Measurements from ENCODE around the gene MRC1.

MRC1 gene

DNA sequence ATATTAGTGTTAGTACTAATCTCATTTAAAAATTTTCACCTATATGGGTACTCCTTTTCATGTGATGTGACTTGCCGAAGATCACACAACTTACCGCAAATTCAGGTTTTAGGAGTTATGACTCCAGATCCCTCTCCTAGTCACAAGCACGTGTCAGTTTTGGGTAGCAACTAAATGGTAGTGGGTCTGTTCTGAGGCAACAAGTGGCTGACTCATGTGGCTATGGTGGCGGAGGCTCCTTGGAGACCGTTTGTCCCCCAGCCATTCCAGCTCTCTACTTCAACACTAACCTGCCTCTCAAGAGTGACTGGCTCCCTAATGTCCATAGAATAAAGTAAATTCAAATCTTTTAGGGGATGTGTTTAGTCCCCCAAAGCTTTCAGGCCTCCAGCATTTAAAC lies 39.5 kb downstream of the MRC1 start:
- DNase-seq, result no peak

DNA sequence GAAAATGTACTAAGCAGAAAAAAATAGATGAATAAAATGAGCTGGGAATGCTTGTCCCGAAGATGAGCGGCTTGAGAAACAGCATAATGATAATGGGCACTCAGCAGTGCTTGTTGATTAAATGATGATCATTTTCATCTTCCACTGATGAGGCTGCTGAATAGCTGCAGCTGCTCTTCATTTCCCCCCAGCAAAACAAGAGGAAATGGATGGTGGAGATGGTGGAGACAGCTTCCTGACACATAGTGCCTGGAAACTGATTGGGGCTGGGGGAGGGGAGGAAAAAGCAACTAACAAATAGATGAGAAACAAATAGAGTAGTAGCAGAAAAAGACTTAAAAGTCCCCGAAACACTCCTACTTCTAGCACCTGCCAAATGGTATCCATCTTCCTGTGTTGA lies 41.4 kb downstream of the MRC1 start:
- DNase-seq, result no peak

DNA sequence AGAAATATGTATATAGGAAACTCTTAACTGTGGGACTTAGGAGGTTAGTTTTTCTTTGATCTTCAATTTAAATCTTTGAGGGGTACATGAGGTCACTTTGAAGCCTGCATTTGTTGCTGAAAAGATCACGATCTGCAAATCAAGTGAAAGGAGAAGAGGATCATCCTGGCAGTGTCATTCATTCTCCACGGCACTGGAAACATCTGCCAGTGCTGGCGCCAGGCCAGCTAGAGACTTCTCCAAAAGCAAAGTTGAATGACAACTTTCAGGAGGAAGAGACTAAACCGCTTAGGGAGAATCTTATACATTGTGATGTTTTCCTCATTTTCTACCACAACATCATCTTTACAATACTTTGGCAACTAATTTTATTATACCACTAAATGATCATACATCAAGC lies 42.5 kb downstream of the MRC1 start:
- no peak for DNase-seq

DNA sequence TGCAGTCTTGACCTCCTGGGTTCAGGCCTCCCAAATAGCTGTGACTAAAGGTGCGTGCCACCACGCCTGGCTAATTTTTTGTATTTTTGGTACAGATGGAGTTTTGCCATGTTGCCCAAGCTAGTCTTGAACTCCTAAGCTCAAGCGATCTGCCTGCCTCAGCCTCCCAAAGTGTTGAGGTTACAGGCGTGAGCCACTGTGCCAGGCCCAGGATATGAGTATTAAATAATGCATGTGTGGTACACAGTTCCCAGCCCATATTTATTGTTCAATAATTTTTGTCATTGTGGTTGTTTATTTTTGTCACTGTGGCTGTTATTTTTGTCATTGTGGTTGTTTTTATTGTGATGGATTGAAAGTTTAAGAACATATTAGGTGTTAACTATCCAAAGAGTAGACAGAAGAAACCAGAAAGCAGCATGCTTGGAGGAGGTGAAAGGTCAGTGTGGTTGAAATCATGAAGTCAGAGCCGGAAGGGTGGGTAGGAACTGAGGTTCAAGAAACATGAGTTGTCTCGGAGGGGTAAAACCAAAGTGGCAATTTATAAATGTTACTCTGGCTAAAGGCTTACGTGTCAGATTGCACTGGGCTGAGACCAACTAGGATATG lies 45.0 kb downstream of the MRC1 start:
- no peak for DNase-seq

DNA sequence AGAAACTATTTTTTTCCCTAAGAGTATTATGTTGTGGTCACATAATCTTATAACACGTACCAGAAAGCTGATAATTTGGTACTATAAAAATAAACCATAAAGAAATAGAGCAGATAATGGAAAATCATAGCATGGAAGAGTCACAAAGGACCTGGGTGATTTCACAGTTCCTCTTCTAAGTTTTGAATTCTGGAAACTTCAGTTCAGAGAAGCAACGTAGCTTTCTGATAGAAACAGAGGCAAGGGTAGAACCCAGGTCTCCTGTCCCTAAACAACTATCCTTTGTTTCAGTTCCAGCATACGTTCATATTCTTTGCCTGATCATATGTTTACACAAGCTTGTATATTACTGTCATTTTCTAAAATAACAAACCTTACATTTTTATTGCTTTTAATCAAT lies 47.9 kb downstream of the MRC1 start:
- DNase-seq, result no peak

DNA sequence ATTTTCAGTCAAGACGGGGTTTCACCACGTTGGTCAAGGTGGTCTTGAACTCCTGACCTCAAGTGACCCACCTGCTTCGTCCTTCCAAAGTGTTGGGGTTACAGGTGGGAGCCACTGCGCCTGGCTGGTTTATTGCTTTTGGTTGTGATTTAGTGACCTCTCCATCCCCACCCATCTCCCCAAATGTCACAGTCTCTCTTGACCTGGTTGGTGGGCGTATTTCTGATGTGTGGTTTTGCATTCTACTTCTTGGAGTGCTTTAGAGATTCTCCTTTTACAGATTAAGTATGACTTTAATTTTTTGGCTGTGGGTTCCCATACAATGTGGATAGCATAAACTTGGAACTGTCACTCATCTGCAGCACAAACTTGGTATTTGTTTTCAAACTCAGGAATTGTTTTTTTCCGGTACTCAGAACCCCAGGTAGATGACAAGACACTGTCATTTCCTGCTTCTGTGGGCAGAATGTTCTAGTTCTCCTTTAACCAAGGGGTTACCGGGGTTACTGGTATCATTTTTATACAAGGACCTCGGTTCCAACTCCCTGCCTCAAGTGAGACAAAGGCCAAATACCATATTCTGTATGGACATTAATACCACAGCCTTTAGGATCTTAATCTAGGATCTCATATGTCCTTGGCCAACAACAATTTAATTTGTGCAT lies 50.5 kb downstream of the MRC1 start:
- DNase-seq, result no peak

DNA sequence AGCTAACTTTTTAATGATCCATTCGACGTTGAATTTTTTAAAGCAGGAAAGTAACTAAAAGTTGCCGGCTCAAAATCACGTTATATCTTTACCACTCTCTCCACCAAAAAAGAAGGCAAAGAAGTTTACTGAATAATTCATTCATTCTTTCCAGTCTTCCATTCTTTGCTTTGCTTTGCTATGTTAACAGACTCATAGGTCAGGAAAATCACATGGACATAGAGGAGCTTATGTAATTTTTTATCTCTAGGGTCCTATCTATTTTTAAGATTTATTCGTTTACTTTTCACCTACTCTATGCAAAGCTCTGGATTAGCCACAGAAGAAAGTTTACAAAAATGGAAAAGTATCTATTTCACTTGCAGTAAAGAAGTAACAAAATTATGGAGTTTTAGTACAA lies 52.6 kb downstream of the MRC1 start:
- no peak for DNase-seq

DNA sequence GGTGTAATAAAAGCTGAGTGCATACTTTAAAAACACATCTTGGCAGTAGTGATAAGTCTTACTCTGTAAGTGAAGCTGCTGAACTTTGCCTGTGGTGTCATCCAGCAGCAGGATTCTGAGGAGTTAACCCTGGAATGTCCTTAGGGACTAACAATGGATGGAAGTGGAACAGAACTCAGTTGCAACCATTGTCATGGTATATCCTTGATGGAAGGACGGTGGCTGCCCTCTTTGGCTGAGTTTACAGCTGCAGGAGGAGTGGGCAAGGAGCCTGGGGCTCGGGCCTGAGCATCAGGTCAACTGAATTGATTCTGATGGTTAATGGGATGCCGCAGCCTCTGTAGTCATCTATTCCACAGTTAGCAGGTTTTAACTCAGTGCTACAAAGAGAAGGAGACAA lies 56.2 kb downstream of the MRC1 start:
- no peak for DNase-seq

DNA sequence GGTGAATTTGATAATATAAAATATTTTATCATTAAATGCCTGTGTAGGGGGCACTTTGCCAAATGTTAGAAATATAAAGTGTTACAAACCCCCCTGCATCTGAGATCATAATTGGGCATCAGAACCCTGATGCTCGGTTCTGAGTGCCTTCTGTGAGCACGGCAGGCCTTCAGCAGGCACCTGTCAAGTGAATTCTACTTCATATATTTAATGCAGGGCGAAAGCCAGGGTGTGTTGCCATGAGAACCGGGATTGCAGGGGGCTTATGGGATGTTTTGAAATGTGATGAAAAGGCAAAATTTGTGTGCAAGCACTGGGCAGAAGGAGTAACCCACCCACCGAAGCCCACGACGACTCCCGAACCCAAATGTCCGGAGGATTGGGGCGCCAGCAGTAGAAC lies 57.2 kb downstream of the MRC1 start:
- no peak for DNase-seq

DNA sequence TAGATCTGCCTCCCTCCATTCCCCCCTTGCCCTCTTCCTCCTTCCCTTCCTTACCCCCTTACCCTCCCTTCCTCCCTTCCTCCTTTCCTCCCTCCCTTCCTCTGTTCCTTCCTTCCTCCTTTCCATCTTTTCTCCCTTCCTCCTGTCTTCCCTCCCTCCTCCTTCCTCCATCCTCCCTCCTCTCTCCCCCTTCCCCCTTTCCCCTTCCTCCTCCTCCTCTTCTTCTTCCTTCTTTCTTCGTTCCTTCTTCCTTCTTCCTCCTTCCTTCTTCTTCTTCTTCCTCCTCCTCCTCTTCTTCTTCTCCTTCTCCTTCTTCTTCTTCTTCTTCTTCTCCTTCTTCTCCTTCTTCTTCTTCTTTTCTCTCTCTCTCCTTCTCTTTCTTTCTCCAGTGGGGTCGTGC lies 57.9 kb downstream of the MRC1 start:
- no peak for DNase-seq

DNA sequence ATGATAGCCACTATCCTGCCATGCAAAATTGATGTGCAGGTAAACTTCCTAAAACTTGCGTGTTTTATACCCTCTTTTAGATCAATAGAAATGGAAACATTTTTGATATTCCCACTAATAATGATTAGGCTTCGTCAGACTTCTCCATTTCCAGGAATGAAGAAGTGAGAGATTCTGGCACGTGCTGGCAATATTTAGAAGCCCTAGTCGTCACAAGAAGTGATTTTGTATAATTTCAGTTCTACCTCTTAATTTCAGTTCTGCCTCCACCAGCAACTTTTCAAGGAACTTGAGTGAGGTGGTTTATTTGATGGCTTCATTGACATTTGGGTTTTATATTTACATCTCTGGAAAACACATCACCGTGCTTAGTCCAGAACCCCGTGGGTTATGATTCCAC lies 61.9 kb downstream of the MRC1 start:
- DNase-seq, result no peak

DNA sequence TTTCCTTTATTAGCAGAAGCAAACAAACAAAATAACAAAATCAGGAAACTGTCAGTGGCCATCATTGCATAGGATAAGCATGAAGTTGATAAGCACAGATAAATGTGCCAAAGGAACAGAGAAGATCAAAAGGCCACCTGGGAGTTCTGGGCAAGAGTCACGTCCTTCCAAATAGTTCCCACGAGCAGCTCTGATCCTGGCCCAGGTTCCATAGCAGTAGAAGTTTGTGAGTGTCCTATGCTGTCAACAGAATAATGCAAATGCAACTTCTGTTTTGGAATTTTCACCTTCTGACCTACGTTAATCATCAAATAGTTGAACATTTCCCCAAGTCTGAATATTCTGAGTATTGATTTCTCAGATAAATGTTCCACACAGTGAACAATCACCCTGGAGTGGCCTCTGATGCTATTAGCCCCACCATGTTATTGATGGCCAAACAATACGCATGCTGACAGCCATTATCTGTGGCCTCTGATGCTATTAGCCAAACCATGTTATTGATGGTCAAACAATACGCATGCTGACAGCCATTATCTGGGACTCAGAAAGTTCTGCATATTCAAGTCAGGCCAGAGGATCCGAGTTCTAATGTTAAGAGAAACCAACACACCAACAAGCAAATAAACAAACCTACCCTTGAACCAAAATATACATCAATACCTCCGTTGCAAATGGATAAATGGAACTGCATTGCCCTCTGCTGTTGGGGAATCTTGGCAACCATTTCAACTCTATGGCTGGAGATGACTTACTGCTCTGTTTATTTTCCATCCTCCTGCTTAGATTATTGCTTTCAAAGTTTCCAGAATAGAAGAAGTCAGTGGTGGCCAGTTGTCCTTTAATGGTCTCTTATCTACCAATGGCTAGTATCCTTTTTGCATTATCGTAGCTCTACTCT lies 63.3 kb downstream of the MRC1 start:
- peak; percentile 15 for DNase-seq

DNA sequence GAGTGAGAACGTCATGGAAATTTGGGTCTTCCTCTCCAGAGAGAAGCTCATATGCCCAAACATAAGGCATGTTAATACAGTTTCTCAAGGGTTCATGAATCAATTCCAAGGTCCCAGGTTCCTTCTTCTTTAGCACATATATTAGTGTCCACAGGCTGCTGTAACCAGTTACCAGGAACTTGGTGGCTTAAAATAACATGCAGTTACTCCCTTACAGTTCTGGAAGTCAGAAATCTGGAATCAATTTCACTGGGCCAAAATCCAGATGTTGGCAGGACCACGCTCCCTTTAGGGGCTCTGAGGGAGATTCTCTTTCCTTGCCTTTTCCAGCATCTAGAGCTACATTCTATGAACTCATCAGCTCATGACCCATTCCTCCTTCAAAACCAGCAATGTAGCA lies 64.8 kb downstream of the MRC1 start:
- no peak for DNase-seq

DNA sequence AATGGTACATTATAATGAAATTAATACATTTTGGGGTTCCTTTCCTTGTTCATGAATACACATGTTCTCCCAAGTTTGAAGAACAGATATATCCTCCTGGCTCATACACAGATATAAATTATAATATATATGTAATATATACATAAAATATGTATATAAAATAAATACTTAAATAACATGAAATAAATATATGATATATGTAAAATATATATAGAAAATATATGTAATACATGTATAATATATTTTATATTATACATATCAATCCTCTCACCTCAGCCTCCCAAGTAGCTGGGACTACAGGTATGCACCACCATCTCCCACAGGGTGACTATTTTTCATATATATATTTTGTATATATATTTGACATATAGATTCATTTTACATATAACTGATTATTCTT lies 68.0 kb downstream of the MRC1 start:
- DNase-seq, result no peak

DNA sequence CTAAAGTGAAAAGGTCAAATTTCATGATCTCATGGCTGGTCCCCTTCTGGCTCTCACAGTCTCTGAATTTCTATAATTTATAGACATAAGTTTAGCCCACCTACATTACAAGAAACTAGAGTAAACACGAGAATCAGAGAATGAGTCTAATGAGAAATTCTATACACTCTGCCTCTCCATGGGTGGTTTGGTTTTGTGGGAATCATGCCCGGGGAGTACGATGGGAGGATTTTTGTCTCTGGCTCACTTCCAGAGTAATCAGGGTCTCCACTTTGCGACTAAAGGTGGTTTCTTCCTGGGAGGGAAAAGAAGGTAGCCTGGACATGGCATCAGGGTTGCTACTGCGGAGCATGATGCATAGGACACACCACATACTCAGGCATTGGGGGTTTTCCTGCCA lies 69.7 kb downstream of the MRC1 start:
- no peak for DNase-seq

DNA sequence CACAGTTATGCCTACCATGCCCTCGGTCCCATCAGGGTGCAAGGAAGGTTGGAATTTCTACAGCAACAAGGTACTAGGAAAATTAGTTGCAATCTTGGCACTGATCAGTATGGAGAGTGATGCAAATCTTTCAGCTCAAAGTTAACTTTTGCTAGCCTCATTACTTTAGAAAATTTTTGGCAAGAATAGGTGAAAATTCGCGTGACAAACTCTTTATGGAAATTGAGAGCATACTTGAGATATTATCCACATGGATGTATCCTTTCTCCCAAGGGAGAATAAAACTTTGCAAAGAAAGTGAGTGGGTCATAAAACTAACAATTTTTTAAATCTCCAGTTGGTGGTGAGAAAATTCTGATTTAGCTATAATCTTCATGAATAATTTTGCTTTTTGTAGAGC lies 71.5 kb downstream of the MRC1 start:
- DNase-seq, result no peak

DNA sequence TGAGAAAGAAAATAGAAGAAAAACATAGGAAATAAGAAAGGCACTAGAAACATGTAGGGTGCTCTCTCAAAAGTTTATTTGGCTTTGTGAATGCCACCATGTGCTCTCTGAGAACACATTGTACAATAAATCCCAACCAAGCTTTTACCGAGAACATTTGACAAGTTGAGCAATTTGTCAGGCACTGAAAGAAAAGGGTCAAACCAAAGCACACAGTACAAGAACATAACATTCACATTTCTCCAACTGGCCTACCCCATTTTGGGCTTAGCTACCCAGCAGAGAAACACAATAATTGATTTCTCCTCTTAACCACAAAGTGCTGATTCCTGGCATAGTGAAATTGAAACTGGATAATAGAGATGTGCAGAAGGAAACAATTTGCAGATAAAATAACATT lies 73.4 kb downstream of the MRC1 start:
- DNase-seq, result no peak

DNA sequence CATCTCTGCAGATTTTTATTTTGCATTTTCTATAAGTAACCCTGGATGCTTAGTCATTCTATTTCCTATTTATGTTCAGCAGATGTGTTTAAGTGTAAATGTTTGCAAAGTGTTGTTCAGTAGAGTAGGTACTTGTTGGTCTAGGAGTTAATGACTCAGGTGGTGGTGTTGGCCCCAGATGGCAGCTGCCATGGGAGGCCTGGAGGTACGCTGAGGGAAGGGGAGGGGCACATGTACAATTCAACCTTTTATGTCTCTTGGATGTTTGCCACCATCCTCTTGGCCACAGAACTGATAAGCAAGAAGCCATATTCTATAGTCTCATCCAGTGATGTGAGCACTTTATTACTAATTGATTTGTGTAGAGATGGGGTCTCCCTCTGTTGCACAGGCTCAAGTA lies 74.5 kb downstream of the MRC1 start:
- no peak for DNase-seq

DNA sequence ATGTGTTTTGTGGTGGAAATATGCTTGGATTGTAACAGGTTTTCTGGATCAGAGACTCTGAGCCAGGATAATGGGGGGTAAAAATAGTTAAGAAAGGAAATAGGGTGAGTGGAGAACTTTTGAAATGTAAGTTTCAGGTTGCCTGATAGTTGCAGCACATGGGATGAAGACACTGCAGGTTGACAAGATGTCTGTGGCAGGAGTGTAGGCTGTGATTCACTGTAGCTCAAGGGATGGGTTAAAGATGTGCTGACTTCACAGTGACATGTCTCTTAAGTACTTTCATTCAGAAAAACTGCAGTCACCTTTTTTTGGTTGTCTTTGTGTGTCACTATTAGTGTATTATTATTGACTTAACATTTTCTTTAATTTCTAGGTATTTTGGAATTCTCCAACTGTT lies 79.0 kb downstream of the MRC1 start:
- no peak for DNase-seq

DNA sequence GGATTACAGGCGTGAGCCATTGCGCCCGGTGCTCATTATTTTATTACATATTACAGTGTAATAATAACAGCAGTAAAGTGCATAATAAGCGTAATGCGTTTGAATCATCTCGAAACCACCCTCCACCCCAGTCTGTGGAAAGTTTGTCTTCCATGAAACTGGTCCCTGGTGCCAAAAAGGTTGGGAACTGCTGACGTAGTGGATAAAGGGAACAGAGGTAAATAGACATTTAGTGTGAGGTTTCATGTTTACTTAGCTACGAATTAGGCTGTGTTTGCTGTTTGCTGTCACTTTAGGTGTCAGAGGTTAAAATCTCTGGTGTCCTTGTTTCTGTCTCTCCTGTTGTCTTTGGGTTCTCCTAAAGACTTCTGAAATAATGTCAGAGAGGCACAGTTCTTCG lies 82.3 kb downstream of the MRC1 start:
- DNase-seq, result no peak

DNA sequence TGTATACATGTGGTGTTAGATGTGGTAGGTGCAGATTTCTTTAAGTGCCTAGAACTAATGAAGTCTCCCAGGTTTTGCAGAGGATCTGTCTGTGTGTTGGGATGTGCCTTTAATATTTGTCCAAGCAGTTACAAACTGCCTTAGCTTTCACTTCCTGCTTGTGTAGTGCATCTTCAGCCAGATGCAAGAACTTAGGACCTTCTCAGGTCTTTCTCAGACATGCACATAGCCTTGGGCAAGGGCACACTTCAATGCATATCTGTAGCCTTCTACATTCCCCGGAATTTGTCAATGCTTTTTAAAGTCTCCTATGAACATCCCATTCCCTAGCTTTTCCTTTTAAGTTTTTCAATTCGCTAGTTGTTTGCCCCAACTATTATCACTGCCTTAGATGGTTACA lies 95.4 kb downstream of the MRC1 start:
- no peak for DNase-seq

DNA sequence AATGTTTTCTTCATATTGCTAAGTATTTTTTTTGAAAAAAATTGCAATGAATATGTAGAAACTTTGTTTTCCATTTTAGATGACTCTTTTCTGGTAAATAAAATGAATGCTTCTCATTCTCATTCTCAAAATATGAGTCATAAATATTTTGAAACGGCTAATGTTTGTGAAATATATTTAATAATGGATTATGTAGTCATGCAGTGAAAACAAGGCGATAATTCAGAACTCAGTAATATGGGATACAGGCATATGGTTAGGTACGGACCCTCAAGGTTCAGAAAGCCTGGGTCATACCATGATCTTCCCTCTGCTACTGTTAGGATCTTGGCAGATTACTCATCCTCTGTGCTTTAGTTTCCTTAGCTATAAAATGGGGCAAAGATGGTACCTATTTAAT lies 96.3 kb downstream of the MRC1 start:
- DNase-seq, result peak; percentile 55

DNA sequence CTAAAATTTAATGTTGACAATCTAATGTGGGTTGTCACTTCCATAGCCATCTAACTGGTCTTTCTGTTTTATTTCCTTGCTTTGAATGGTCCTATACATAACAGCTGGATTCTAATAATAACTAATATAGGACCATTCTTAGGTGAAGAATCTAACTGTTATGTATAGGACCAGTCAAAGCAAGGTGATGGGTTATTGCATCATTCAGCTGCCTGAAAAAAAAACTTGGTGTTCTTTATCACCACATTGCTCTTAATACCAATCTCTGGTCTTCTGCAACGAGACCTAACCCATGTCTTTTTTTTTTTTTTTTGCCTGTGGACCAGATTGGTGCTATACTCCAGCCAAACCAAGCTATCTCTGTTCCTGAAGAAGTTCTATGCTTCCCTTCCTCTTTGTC lies 96.9 kb downstream of the MRC1 start:
- DNase-seq, result no peak

DNA sequence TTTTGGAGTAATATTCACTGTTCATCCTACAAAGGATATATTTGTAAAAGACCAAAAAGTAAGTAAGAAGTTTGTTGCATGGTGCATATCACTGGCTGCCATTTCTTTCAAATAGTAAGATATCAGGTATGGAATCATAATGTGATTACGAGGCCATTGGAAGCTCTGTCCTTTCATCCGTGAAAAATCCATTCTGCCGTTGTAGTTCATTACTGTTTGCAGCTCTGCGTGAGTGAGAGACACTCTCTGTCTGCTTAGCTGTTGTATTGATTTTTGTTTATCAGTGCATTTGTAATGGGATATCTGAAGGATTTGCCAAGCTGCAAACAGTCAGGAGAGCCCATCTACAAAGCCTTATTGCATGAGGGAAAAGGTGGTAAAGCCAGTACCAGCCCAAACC lies 98.5 kb downstream of the MRC1 start:
- no peak for DNase-seq
